ENCODE measurements around the gene RAP2A.

- no peak for TF ChIP-seq RBM17 (IDR thresholded peaks at IDR 0.05; ENCODE audit: borderline replicate concordance, low read depth, low read length)
- TF ChIP-seq, protein P1, sequence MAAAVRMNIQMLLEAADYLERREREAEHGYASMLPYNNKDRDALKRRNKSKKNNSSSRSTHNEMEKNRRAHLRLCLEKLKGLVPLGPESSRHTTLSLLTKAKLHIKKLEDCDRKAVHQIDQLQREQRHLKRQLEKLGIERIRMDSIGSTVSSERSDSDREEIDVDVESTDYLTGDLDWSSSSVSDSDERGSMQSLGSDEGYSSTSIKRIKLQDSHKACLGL (CRISPR knock-in tag; IDR thresholded peaks at IDR 0.05; ENCODE audit: borderline replicate concordance, poor library complexity, severe bottlenecking) = no peak
These were observed 630 bp downstream of the RAP2A start for GRCh38 chr13:97434397-97435201.
